HG03159 (cell line): ENCODE results near the gene PARP8.
A peak's percentile ranks its signal among the peaks of the same experiment; 100 is the strongest.

Source experiments
- ATAC-seq: cut with Tn5 transposase; IDR thresholded peaks from one replicate; pipeline ENCODE4 v1.9.1; 2021; ENCODE audit warnings: mild to moderate bottlenecking, moderate library complexity; ENCODE audit not compliant: unreplicated experiment

Gene PARP8

GRCh38 chr5:50724262-50724661 lies 57.8 kb downstream of the PARP8 start:
- ATAC-seq: no peak

GRCh38 chr5:50725800-50726474 lies 59.5 kb downstream of the PARP8 start:
- ATAC-seq: no peak

GRCh38 chr5:50726475-50727148 lies 60.2 kb downstream of the PARP8 start:
- ATAC-seq: no peak

GRCh38 chr5:50727149-50727496 lies 60.7 kb downstream of the PARP8 start:
- no peak for ATAC-seq

- no peak for ATAC-seq
Observed at GRCh38 chr5:50727845-50728244, 61.4 kb downstream of the PARP8 start.

- no peak for ATAC-seq
Observed at GRCh38 chr5:50730336-50730735, 63.9 kb downstream of the PARP8 start.

- no peak for ATAC-seq
Observed at GRCh38 chr5:50730841-50731240, 64.4 kb downstream of the PARP8 start.

- no peak for ATAC-seq
Observed at GRCh38 chr5:50733741-50734140, 67.3 kb downstream of the PARP8 start.

- ATAC-seq: no peak
Observed at GRCh38 chr5:50738864-50739263, 72.4 kb downstream of the PARP8 start.

GRCh38 chr5:50740832-50741231 lies 74.4 kb downstream of the PARP8 start:
- no peak for ATAC-seq

- ATAC-seq: peak; percentile 51
Observed at GRCh38 chr5:50744776-50745175, 78.3 kb downstream of the PARP8 start.

GRCh38 chr5:50745221-50745910 lies 78.9 kb downstream of the PARP8 start:
- no peak for ATAC-seq

GRCh38 chr5:50749181-50749580 lies 82.7 kb downstream of the PARP8 start:
- no peak for ATAC-seq

- ATAC-seq: no peak
Observed at GRCh38 chr5:50749873-50750272, 83.4 kb downstream of the PARP8 start.

- peak; percentile 95 for ATAC-seq
Observed at GRCh38 chr5:50751064-50751657, 84.7 kb downstream of the PARP8 start.

- no peak for ATAC-seq
Observed at GRCh38 chr5:50752800-50753199, 86.4 kb downstream of the PARP8 start.

- no peak for ATAC-seq
Observed at GRCh38 chr5:50759526-50760270, 93.3 kb downstream of the PARP8 start.

- ATAC-seq: no peak
Observed at GRCh38 chr5:50763351-50763750, 96.9 kb downstream of the PARP8 start.

- ATAC-seq: no peak
Observed at GRCh38 chr5:50763846-50764245, 97.4 kb downstream of the PARP8 start.

GRCh38 chr5:50766042-50766441 lies 99.6 kb downstream of the PARP8 start:
- no peak for ATAC-seq

GRCh38 chr5:50766462-50766861 lies 100.0 kb downstream of the PARP8 start:
- ATAC-seq: no peak
